ENCODE data around the gene GSTA1.

GRCh38 chr6:52760105-52760765, 43.4 kb downstream of the GSTA1 start:
- no peak for TF ChIP-seq EZH2 (IDR thresholded peaks at IDR 0.05; ENCODE audit: borderline replicate concordance)
- TF ChIP-seq CTCF (IDR thresholded peaks at IDR 0.05; ENCODE audit: poor library complexity): no peak
- no peak for TF ChIP-seq EZH2phosphoT487 (IDR thresholded peaks at IDR 0.05; ENCODE audit: low read depth, severe bottlenecking, unreplicated experiment)

Measured in hepatocyte (in vitro differentiated cells).